Fibroblast of skin of right biceps (primary cell): Measurements from ENCODE around the gene ACTR2.
A peak's percentile ranks its signal among the peaks of the same experiment; 100 is the strongest.
"Not testable (repeated sequence)": the region's sequence is repeated elsewhere in the genome, so short reads cannot be mapped to it uniquely, and the experiment has no call there.

Experiments used
- DNase-seq: peaks from one replicate; pipeline ENCODE4 v3.0.0-alpha.2; 2013

The ACTR2 gene

GRCh38 chr2:65231892-65232477 lies 4.4 kb downstream of the ACTR2 start:
- peak; percentile 81 for DNase-seq

- DNase-seq = peak; percentile 91
Observed at GRCh38 chr2:65232636-65233035, 5.0 kb downstream of the ACTR2 start.

- no peak for DNase-seq
Observed at GRCh38 chr2:65240657-65241056, 13.0 kb downstream of the ACTR2 start.

GRCh38 chr2:65244452-65244851 lies 16.8 kb downstream of the ACTR2 start:
- not testable (repeated sequence) for DNase-seq

GRCh38 chr2:65252640-65253039 lies 25.0 kb downstream of the ACTR2 start:
- no peak for DNase-seq

GRCh38 chr2:65255356-65255755 lies 27.7 kb downstream of the ACTR2 start:
- DNase-seq = no peak

- DNase-seq = no peak
Observed at GRCh38 chr2:65256054-65256453, 28.4 kb downstream of the ACTR2 start.

- not testable (repeated sequence) for DNase-seq
Observed at GRCh38 chr2:65257866-65258265, 30.2 kb downstream of the ACTR2 start.

GRCh38 chr2:65261676-65262075 lies 34.0 kb downstream of the ACTR2 start:
- DNase-seq = peak; percentile 44

- DNase-seq = peak; percentile 21
Observed at GRCh38 chr2:65263262-65263661, 35.6 kb downstream of the ACTR2 start.

GRCh38 chr2:65263986-65264385 lies 36.4 kb downstream of the ACTR2 start:
- no peak for DNase-seq

- peak; percentile 76 for DNase-seq
Observed at GRCh38 chr2:65264821-65265670, 37.4 kb downstream of the ACTR2 start.

- DNase-seq = no peak
Observed at GRCh38 chr2:65265671-65266045, 38.0 kb downstream of the ACTR2 start.

GRCh38 chr2:65267008-65267407 lies 39.4 kb downstream of the ACTR2 start:
- DNase-seq = no peak

GRCh38 chr2:65268957-65269356 lies 41.3 kb downstream of the ACTR2 start:
- no peak for DNase-seq

GRCh38 chr2:65273344-65273743 lies 45.7 kb downstream of the ACTR2 start:
- no peak for DNase-seq

GRCh38 chr2:65275141-65275915 lies 47.7 kb downstream of the ACTR2 start:
- DNase-seq = no peak

- peak; percentile 25 for DNase-seq
Observed at GRCh38 chr2:65276609-65277008, 49.0 kb downstream of the ACTR2 start.

GRCh38 chr2:65277118-65277517 lies 49.5 kb downstream of the ACTR2 start:
- DNase-seq = no peak

GRCh38 chr2:65277791-65278483 lies 50.3 kb downstream of the ACTR2 start:
- DNase-seq = peak; percentile 36

GRCh38 chr2:65278531-65278981 lies 50.9 kb downstream of the ACTR2 start:
- peak; percentile 61 for DNase-seq

GRCh38 chr2:65279756-65280155 lies 52.1 kb downstream of the ACTR2 start:
- no peak for DNase-seq
